GM23248 (cell line): ENCODE results near the gene KDM6A.

ENCODE experiments used
- EZH2 ChIP-seq: fragments of 200-600 bp; sonication (generic); IDR thresholded peaks from 2 replicates; pipeline ENCODE4 v1.6.1; 2018; ENCODE audit warnings: antibody characterized with exemption, mild to moderate bottlenecking; ENCODE audit not compliant: insufficient read depth, poor library complexity, severe bottlenecking
- EZH2phosphoT487 ChIP-seq: fragments of 200-600 bp; sonication (generic); IDR thresholded peaks from 2 replicates; pipeline ENCODE4 v1.6.1; 2018; ENCODE audit warnings: antibody characterized with exemption, moderate library complexity, mild to moderate bottlenecking, low read depth; ENCODE audit not compliant: insufficient read depth

DNA sequence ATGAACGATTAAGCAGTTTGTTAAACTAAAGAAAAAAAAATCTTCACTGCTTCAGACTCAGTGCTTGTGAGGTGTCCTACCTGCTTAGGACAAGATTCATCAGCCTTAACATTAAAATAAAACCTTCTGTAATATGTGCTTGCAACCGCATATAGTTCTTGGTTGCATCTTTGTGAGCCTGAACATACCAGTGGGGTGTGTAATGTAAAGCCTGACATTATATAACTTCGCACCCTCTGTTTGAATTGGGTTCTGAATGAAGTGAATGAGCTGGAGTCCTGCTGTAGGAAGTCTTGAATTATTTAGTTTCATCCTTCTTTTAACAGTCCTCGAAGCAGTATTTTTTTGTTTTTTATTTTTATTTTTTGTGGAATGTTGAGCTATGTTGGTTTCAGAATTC lies 3.1 kb downstream of the KDM6A start:
- TF ChIP-seq EZH2phosphoT487 (no peak), EZH2 (no peak)
